Thyroid gland (tissue), 4 donors: ENCODE results near the gene PRR13.
"Not testable (repeated sequence)": the region's sequence is repeated elsewhere in the genome, so short reads cannot be mapped to it uniquely, and the experiment has no call there.

Source experiments
- POLR2A ChIP-seq, 2 donors: fragments of 450-650 bp; IDR thresholded peaks; one replicate each; pipeline ENCODE4 v1.6.1; 2017; ENCODE audit warnings: antibody characterized with exemption in 2 of 2, mild to moderate bottlenecking in 2 of 2, moderate library complexity in 1 of 2
- TF ChIP-seq, protein P1 (sequence below), 6 experiments: fragments of 200-600 bp in 3 of 6; fragments of 450-650 bp in 3 of 6; sonication (generic) in 3 of 6; IDR thresholded peaks; one replicate each; pipeline ENCODE4 v1.5.1; 2016 to 2019; ENCODE audit warnings: antibody characterized with exemption in 6 of 6, mild to moderate bottlenecking in 2 of 6, inconsistent platforms in 1 of 6, moderate library complexity in 1 of 6

- TF ChIP-seq, protein P1, sequence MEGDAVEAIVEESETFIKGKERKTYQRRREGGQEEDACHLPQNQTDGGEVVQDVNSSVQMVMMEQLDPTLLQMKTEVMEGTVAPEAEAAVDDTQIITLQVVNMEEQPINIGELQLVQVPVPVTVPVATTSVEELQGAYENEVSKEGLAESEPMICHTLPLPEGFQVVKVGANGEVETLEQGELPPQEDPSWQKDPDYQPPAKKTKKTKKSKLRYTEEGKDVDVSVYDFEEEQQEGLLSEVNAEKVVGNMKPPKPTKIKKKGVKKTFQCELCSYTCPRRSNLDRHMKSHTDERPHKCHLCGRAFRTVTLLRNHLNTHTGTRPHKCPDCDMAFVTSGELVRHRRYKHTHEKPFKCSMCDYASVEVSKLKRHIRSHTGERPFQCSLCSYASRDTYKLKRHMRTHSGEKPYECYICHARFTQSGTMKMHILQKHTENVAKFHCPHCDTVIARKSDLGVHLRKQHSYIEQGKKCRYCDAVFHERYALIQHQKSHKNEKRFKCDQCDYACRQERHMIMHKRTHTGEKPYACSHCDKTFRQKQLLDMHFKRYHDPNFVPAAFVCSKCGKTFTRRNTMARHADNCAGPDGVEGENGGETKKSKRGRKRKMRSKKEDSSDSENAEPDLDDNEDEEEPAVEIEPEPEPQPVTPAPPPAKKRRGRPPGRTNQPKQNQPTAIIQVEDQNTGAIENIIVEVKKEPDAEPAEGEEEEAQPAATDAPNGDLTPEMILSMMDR (IDR thresholded peaks at IDR 0.05) = not testable (repeated sequence)
- not testable (repeated sequence) for TF ChIP-seq POLR2A (IDR thresholded peaks at IDR 0.05)
These were observed 19.3 kb upstream of the PRR13 start for GRCh38 chr12:53422247-53422646.
